GM18858 (cell line): ENCODE measurements around the gene PPID.
"Not testable (repeated sequence)": the region's sequence is repeated elsewhere in the genome, so short reads cannot be mapped to it uniquely, and the experiment has no call there.

ENCODE experiments used
- ATAC-seq: cut with Tn5 transposase; IDR thresholded peaks from one replicate; pipeline ENCODE4 v1.9.1; 2021; ENCODE audit not compliant: unreplicated experiment

PPID gene

GRCh38 chr4:158738866-158739265 lies 15.7 kb upstream of the PPID start:
- no peak for ATAC-seq

GRCh38 chr4:158729716-158730559 lies 6.7 kb upstream of the PPID start:
- peak; percentile 59 for ATAC-seq

- ATAC-seq = no peak
Measured at GRCh38 chr4:158728236-158728635, 5.0 kb upstream of the PPID start.

GRCh38 chr4:158726633-158727032 lies 3.4 kb upstream of the PPID start:
- ATAC-seq = no peak

- ATAC-seq = no peak
Measured at GRCh38 chr4:158724637-158725036, 1.4 kb upstream of the PPID start.

- peak; percentile 9 for ATAC-seq
Measured at GRCh38 chr4:158722291-158722916, 792 bp downstream of the PPID start.

GRCh38 chr4:158721680-158722079 lies 1.5 kb downstream of the PPID start:
- ATAC-seq = no peak

GRCh38 chr4:158715802-158716201 lies 7.4 kb downstream of the PPID start:
- no peak for ATAC-seq

- no peak for ATAC-seq
Measured at GRCh38 chr4:158714937-158715336, 8.3 kb downstream of the PPID start.

- not testable (repeated sequence) for ATAC-seq
Measured at GRCh38 chr4:158712622-158713021, 10.6 kb downstream of the PPID start.

- ATAC-seq = no peak
Measured at GRCh38 chr4:158710814-158711213, 12.4 kb downstream of the PPID start.

- ATAC-seq = no peak
Measured at GRCh38 chr4:158704274-158704673, 18.9 kb downstream of the PPID start.

- no peak for ATAC-seq
Measured at GRCh38 chr4:158688813-158689212, 34.4 kb downstream of the PPID start.

- no peak for ATAC-seq
Measured at GRCh38 chr4:158682066-158682465, 41.1 kb downstream of the PPID start.

- no peak for ATAC-seq
Measured at GRCh38 chr4:158681629-158682028, 41.6 kb downstream of the PPID start.

GRCh38 chr4:158678767-158679166 lies 44.4 kb downstream of the PPID start:
- ATAC-seq = no peak

GRCh38 chr4:158676076-158676475 lies 47.1 kb downstream of the PPID start:
- no peak for ATAC-seq

- no peak for ATAC-seq
Measured at GRCh38 chr4:158673633-158674032, 49.6 kb downstream of the PPID start.

- ATAC-seq = peak; percentile 88
Measured at GRCh38 chr4:158671915-158672806, 51.0 kb downstream of the PPID start, which contains the start of gene ETFDH. TSS of gene ETFDH (plus strand) at chr4:158672296. CDS start at chr4:158672457, 161 bp downstream.

GRCh38 chr4:158671665-158671914 lies 51.6 kb downstream of the PPID start, which contains the start of gene C4orf46:
TSS of gene C4orf46 (minus strand) at chr4:158671887. CDS start at chr4:158671801, 86 bp downstream.
- ATAC-seq = no peak

GRCh38 chr4:158670975-158671664 lies 52.1 kb downstream of the PPID start:
- ATAC-seq = peak; percentile 18
